ENCODE results near the gene SCTR.

The SCTR gene

DNA sequence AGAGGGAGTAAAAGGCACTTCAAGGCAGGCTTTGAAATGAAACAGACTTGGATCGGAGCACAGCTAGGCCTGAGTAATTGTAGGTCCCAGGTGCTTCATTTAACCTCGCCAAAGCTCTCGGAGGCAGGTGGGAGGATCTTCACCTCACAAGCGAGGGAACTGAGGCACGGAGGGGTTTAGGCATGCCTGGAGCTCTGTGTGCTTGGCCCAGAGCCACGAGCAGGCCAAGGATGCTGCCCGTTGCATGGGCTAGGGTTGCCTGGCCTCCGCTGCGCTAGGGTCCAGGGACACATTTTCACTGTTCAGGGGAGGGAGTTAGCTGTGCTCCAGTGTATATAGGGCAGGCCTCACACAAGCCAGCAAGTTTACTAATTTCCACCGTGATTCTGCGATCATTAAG is 81.4 kb downstream of the SCTR start:
- DNase-seq (ENCODE audit: low spot score), result no peak

- DNase-seq (ENCODE audit: low spot score), result no peak
Observed at GRCh38 chr2:119442226-119442619, 82.1 kb downstream of the SCTR start.

- no peak for DNase-seq (ENCODE audit: low spot score)
Observed at GRCh38 chr2:119441376-119442225, 82.7 kb downstream of the SCTR start.

GRCh38 chr2:119440873-119441272 is 83.4 kb downstream of the SCTR start:
- no peak for DNase-seq (ENCODE audit: low spot score)

GRCh38 chr2:119440501-119440870 is 83.8 kb downstream of the SCTR start:
- DNase-seq (ENCODE audit: low spot score), result no peak

DNA sequence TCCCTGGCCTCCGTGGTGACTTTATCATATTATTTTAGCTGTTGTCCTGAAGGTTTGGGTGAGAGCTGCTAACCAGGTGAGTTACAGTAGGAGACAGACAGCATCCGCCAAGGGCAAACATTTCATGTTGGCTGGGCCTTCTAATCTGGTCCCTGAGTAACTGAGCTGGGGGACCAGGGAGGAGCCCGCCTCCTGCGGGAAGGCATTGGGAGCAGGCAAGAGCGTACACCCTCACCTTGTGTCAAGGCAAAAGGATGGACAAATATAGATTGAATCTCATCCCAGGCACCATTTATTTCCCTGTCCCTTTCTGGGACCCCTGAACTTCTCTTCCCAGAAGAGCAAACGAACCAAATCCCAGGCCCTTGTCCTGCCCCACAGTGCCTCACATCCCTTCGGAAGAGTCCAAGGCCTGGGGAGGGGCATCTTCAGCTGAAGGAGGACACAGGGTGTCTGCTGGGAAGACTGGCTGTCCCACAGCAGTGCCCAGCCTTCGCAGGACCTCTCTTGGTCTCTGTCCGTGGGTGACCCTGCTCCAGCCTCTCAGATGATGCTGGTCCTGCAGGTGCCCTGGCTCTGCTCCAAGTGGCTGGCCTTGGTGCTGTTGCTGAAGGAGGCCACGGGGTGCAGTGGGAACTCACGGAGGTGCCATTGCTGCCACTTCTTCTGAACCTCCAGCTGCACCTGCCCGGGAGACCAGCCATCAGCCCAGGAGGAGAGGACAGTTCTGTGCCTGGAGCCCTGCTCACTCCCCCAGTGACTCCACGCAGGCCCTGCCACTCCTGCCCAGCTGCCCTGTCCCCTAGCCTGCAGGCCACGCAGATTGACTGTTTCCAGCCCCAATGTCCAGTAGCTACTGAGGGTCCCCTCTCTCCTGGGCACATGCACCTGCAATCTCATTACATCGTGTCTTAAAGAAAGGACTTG is 84.4 kb downstream of the SCTR start:
- DNase-seq (ENCODE audit: low spot score), result no peak

GRCh38 chr2:119438726-119439284 is 85.5 kb downstream of the SCTR start:
- no peak for DNase-seq (ENCODE audit: low spot score)

GRCh38 chr2:119438128-119438656 is 86.1 kb downstream of the SCTR start:
- DNase-seq (ENCODE audit: low spot score), result no peak

DNA sequence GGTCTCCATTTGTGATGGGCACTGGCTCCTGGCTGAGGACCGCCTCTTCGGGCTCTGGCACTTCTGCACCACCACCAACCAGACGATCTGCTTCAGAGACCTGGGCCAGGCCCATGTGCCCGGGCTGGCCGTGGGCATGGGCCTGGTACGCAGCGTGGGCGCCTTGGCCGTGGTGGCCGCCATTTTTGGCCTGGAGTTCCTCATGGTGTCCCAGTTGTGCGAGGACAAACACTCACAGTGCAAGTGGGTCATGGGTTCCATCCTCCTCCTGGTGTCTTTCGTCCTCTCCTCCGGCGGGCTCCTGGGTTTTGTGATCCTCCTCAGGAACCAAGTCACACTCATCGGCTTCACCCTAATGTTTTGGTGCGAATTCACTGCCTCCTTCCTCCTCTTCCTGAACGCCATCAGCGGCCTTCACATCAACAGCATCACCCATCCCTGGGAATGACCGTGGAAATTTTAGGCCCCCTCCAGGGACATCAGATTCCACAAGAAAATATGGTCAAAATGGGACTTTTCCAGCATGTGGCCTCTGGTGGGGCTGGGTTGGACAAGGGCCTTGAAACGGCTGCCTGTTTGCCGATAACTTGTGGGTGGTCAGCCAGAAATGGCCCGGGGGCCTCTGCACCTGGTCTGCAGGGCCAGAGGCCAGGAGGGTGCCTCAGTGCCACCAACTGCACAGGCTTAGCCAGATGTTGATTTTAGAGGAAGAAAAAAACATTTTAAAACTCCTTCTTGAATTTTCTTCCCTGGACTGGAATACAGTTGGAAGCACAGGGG is 87.1 kb downstream of the SCTR start:
- DNase-seq (ENCODE audit: low spot score), result no peak

DNA sequence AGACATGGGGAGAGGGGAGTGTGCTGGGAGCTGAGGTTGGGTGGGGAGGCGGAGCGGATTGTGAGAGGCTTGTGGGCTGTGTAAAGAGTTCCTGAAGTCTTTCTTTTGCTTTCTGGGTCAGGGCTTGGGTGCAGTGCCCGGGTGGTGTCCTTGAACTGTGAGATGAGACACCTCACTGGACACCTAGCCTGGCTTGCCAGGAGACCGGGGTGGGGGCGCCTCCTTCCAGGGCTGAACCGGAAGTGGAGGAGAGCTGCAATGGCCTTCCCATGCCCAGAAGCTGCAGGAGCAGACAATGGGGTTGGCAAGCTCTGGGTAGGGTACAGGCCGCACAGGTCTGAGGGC is 88.4 kb downstream of the SCTR start:
- no peak for DNase-seq (ENCODE audit: low spot score)

DNA sequence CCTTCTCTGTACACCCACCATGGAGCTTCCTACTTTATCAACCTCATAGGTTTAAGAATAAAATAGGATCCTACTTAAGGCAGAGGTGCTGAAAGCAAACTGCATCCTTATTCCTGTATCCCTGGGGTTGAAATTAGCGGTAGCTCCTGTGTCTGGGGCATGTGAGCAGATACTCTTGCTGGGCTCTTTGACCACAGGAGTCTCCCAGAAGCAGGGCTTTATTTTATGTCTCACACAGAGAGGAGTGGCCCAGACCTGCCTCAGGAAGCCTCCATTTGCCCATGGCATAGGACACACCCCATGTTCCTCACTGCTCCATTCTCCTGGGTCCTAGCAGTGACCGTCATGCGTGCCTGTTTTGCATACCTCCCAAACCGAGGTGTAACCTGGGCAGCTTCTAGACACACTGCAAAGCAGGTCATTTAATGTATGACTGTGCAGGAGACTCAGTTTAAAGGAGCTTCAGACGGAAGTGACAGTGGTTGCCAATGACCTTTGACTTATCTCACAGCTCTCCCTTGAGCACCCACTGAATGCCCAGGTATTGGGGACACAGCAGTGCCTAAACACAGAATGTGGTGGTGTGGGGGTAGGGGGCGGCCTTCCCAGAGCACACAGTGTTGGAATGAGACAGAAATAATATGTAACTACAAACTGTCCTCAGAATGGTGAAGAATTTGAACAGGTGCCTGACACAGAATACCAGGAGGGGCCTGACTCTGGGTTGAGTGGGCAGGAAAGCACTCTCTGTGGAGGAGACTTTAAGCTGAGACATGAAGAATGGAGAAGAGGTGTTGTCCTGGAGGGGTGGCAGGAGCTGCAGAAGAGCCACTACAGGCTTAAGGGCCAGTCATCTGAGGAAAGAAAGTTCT is 89.0 kb downstream of the SCTR start:
- DNase-seq (ENCODE audit: low spot score), result no peak

DNA sequence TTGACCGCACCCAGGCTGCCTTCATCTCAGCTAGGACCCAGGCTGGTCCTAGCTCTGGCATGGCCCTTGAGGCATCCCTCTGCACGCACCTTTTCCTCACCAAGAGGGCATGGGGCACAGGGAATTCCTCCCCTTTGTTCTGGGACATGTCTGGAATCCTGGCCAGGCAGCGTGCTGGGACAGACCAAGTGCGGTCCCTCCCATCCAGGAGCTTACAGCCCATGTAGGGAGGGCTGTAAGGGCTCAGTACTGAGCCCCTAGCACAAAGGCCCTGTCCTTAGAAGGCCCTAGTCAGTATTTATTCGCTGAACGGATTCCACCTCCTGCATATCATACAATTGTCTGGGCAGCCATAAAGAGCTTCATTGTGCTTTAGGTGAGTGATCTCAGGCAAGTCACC is 89.6 kb downstream of the SCTR start:
- no peak for DNase-seq (ENCODE audit: low spot score)

GRCh38 chr2:119433636-119434327 is 90.5 kb downstream of the SCTR start:
- DNase-seq (ENCODE audit: low spot score), result no peak

- no peak for DNase-seq (ENCODE audit: low spot score)
Observed at GRCh38 chr2:119432851-119433522, 91.3 kb downstream of the SCTR start.

- no peak for DNase-seq (ENCODE audit: low spot score)
Observed at GRCh38 chr2:119431976-119432850, 92.1 kb downstream of the SCTR start.

DNA sequence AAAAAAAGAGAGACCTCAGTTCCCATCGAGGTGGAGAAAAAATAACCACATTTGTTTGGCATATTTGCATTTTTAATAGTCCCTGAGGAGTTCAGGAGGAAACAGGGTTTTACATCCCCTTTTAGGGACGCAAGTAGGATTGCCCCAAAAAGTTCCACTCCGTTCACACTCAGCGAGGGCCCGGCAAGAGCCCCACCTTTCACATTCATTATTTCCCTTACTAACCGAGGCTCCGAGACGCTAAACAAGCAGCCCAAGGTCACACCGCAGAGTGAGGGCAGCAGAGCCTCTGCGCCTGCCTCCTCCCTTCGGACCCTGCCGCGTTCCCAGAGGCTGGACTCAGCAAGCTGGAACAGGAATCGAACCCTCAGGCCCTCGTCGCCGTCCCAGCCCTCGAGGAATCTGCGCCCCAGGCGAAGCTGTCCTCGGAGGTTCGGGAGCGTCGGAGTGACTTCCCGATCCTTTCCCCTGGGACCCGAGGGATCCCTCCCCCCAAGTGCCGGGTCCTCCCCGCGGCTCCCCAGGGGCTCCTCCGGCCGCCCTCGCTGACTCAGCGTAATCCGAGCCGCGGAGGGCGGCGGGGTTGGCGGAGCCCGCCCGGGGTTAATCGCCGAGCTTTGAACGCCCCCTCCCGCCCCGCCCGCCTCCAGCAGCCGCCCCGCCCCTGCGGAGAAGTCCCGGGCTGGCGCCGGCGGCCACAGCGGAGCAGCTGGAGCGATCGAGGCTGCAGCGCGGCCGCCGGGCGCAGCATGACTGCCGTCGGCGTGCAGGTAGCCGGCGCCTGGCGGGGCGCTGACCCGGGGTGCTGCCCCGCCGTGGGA is 92.9 kb downstream of the SCTR start, which contains the start of gene TMEM37:
TSS of gene TMEM37 (plus strand) at position 700 of the 821 bp plus-strand sequence. CDS start at position 750, 50 bp downstream.
- peak; percentile 77 for DNase-seq (ENCODE audit: low spot score)

GRCh38 chr2:119430023-119430498 is 94.2 kb downstream of the SCTR start:
- DNase-seq (ENCODE audit: low spot score), result no peak
